K562 (cell line): ENCODE data around the gene KCNJ14. TPM values are rescaled to one million over a fixed set of nuclear protein-coding genes. Genes with fewer than 3 reads are reported as not detected.

Experiments
- ATAC-seq: fragments of 200-7000 bp; cut with Tn5 transposase; 3 replicates; pipeline ENCODE4 v1.9.1; 2020; ENCODE audit warnings: moderate library complexity
- BruUV-seq: library from RNA; stranded (reverse); fragments of 400-500 nt; replicated peaks from 2 replicates; lab custom pipeline; 2021; lab: Mats Ljungman, UMichigan
- CTCF ChIA-PET: fragments of 300-600 bp; formaldehyde crosslinking; extraction: SDS; loops from one replicate; lab custom pipeline; 2021; ENCODE audit warnings: low intra/inter-chr PET ratio; lab: Yijun Ruan, JAX
- POLR2A ChIA-PET: fragments of 300-600, 350-650 bp; sonication (Branson Sonifier 250); formaldehyde crosslinking; extraction: SDS; loops from one replicate; lab custom pipeline; 2021; ENCODE audit warnings: antibody characterized with exemption, inconsistent platforms; lab: Yijun Ruan, JAX
- DNase-seq, 4 experiments: peaks; one replicate each; pipeline versions ENCODE4 v3.0.0 to v3.0.0-alpha.2; 2011 to 2018; ENCODE audit warnings: low spot score in 3 of 4, mixed read lengths in 3 of 4; ENCODE audit errors: extremely low read depth in 1 of 4
- FAIRE-seq: peaks from 2 replicates; lab custom pipeline; 2011; peaks lifted over from hg19 to GRCh38; lab: Jason Lieb, UNC
- H2AFZ ChIP-seq: 2 replicates; pipeline ENCODE4 v1.6.0; 2011; ENCODE audit warnings: low read depth, low read length, control low read depth, inconsistent platforms
- H3K27ac ChIP-seq: fragments of 200-600 bp; 3 replicates; pipeline ENCODE4 v1.8.0; 2011; ENCODE audit warnings: low read depth, mild to moderate bottlenecking, control low read depth, inconsistent platforms, low read length, moderate library complexity, mixed read lengths; ENCODE audit errors: extremely low read depth
- H3K27me3 ChIP-seq, 2 experiments: fragments of 300-600 bp in 1 of 2; 2 replicates in 1 of 2; 3 replicates in 1 of 2; pipeline versions ENCODE4 v1.6.0 to v1.8.0; 2011; ENCODE audit warnings: inconsistent platforms in 2 of 2, low read length in 2 of 2, mild to moderate bottlenecking in 1 of 2, mixed read lengths in 1 of 2, moderate library complexity in 1 of 2; ENCODE audit not compliant: control insufficient read depth in 2 of 2, insufficient read depth in 2 of 2
- H3K36me3 ChIP-seq: fragments of 300-600 bp; 3 replicates; pipeline ENCODE4 v1.8.0; 2011; ENCODE audit warnings: mild to moderate bottlenecking, low read length, inconsistent platforms; ENCODE audit not compliant: control insufficient read depth, insufficient read depth
- H3K4me1 ChIP-seq, 2 experiments: fragments of 200-600 bp in 1 of 2; replicated peaks in 1 of 2; 2 replicates in 1 of 2; 3 replicates in 1 of 2; pipeline versions ENCODE4 v1.5.1 to v1.8.0; 2011; ENCODE audit warnings: inconsistent platforms in 2 of 2, low read length in 2 of 2, mild to moderate bottlenecking in 1 of 2, mixed read lengths in 1 of 2, moderate library complexity in 1 of 2; ENCODE audit not compliant: control insufficient read depth in 2 of 2, insufficient read depth in 2 of 2
- H3K4me2 ChIP-seq: 2 replicates; pipeline ENCODE4 v1.6.1; 2011; ENCODE audit warnings: low read length, control low read depth, inconsistent platforms, mixed read lengths; ENCODE audit not compliant: insufficient read depth
- H3K4me3 ChIP-seq: fragments of 200-600 bp; sonication (generic), shearing (Covaris generic); 2 replicates; pipeline ENCODE4 v1.5.1; 2016; ENCODE audit warnings: control low read depth, inconsistent platforms
- H3K79me2 ChIP-seq: fragments of 200-600 bp; 3 replicates; pipeline ENCODE4 v1.8.0; 2011; ENCODE audit warnings: low read length, inconsistent platforms; ENCODE audit not compliant: control insufficient read depth, insufficient read depth
- H3K9ac ChIP-seq, 2 experiments: 2 replicates each; pipeline versions ENCODE4 v1.6.0 to v1.6.1; 2011; ENCODE audit warnings: low read depth in 2 of 2, low read length in 2 of 2, control low read depth in 1 of 2, inconsistent platforms in 1 of 2, mild to moderate bottlenecking in 1 of 2, mixed read lengths in 1 of 2; ENCODE audit not compliant: insufficient read depth in 1 of 2
- H3K9me1 ChIP-seq: one replicate; pipeline ENCODE4 v1.6.0; 2011; ENCODE audit warnings: inconsistent platforms, mild to moderate bottlenecking, low read length, moderate library complexity; ENCODE audit not compliant: control insufficient read depth, insufficient read depth
- H3K9me3 ChIP-seq: replicated peaks from 2 replicates; pipeline ENCODE4 v1.5.1; 2011; ENCODE audit warnings: low read depth, low read length, inconsistent platforms; ENCODE audit not compliant: control insufficient read depth, insufficient read depth
- H4K20me1 ChIP-seq: replicated peaks from 2 replicates; pipeline ENCODE4 v1.6.1; 2011; ENCODE audit warnings: low read length, inconsistent platforms, mixed read lengths; ENCODE audit not compliant: control insufficient read depth, insufficient read depth
- BACH1 ChIP-seq: fragments of 200-800 bp; sonication (Bioruptor generic); IDR thresholded peaks from 2 replicates; pipeline ENCODE4 v1.6.1; 2016; ENCODE audit warnings: missing genetic modification characterization, missing compliant biosample characterization
- CBFA2T3 ChIP-seq: fragments of 450-650 bp; IDR thresholded peaks from 2 replicates; pipeline ENCODE4 v1.6.1; 2017
- CCNT2 ChIP-seq: IDR thresholded peaks from 2 replicates; pipeline ENCODE4 v1.6.1; 2011; ENCODE audit warnings: borderline replicate concordance, low read depth, mild to moderate bottlenecking, moderate library complexity, mixed read lengths, low read length; ENCODE audit not compliant: insufficient read length; ENCODE audit errors: extremely low read depth
- CGGBP1 ChIP-seq: fragments of 250-450 bp; sonication (Bioruptor Pico); IDR thresholded peaks from 2 replicates; pipeline ENCODE4 v1.9.0; 2021; ENCODE audit warnings: mild to moderate bottlenecking
- DIDO1 ChIP-seq: fragments of 450-650 bp; IDR thresholded peaks from 2 replicates; pipeline ENCODE4 v1.6.1; 2016; ENCODE audit warnings: low read depth, missing biosample characterization, missing genetic modification characterization
- KDM1A ChIP-seq, 2 experiments: fragments of 450-650 bp; IDR thresholded peaks; 2 replicates each; pipeline ENCODE4 v1.6.1; 2016; ENCODE audit warnings: mild to moderate bottlenecking in 2 of 2
- MCM7 ChIP-seq, 2 experiments: fragments of 450-650 bp; IDR thresholded peaks; 2 replicates each; pipeline ENCODE4 v1.6.1; 2016 to 2018
- MEIS2 ChIP-seq: fragments of 450-650 bp; IDR thresholded peaks from 2 replicates; pipeline ENCODE4 v1.6.1; 2014; ENCODE audit warnings: mild to moderate bottlenecking; ENCODE audit not compliant: partially characterized antibody
- SOX6 ChIP-seq: fragments of 450-650 bp; IDR thresholded peaks from 2 replicates; pipeline ENCODE4 v1.6.1; 2014; ENCODE audit warnings: mild to moderate bottlenecking
- SRSF3 ChIP-seq: fragments of 200-400 bp; formaldehyde crosslinking; IDR thresholded peaks from 2 replicates; pipeline ENCODE4 v1.6.1; 2016; ENCODE audit warnings: mild to moderate bottlenecking, low read length, moderate library complexity; ENCODE audit not compliant: insufficient read depth
- SUPT5H ChIP-seq: fragments of 450-650 bp; IDR thresholded peaks from 2 replicates; pipeline ENCODE4 v1.6.1; 2016
- TAF7 ChIP-seq: fragments of 450-650 bp; IDR thresholded peaks from 2 replicates; pipeline ENCODE4 v1.6.1; 2016; ENCODE audit warnings: missing genetic modification characterization, missing compliant biosample characterization
- TFAM ChIP-seq: fragments of 250-450 bp; sonication (Bioruptor Pico); conservative IDR thresholded peaks from 2 replicates; pipeline ENCODE4 v1.5.0; 2021; ENCODE audit warnings: mild to moderate bottlenecking, moderate library complexity
- ZBTB11 ChIP-seq, 3 experiments: fragments of 200-800 bp in 1 of 3; fragments of 250-450 bp in 1 of 3; fragments of 450-650 bp in 1 of 3; sonication (Bioruptor Pico) in 1 of 3; sonication (Bioruptor generic) in 1 of 3; formaldehyde crosslinking in 1 of 3; IDR thresholded peaks; 2 replicates each; pipeline versions ENCODE4 v1.6.1 to v1.8.0; 2016 to 2022; ENCODE audit warnings: mild to moderate bottlenecking in 2 of 3, missing genetic modification characterization in 2 of 3, missing compliant biosample characterization in 1 of 3, moderate library complexity in 1 of 3
- ZNF408 ChIP-seq: fragments of 250-450 bp; sonication (Bioruptor Pico); IDR thresholded peaks from 2 replicates; pipeline ENCODE4 v1.4.0; 2020; ENCODE audit warnings: low read depth, mild to moderate bottlenecking, moderate library complexity
- ZNF696 ChIP-seq: fragments of 250-450 bp; sonication (Bioruptor Pico); conservative IDR thresholded peaks from 2 replicates; pipeline ENCODE4 v1.4.0; 2020; ENCODE audit warnings: mild to moderate bottlenecking, moderate library complexity
- WGBS: fragments of 100-300 bp; shearing (Covaris generic); methylation state at CpG from one replicate; pipeline ENCODE4 v1.1.6; 2016; ENCODE audit warnings: low coverage, mixed read lengths; ENCODE audit not compliant: insufficient coverage; ENCODE audit errors: missing lambda C conversion rate; 5-methylcytosine and 5-hydroxymethylcytosine counted together
- in situ Hi-C: fragments of 300-500 bp; cut with MboI; formaldehyde crosslinking; loops from 4 replicates; pipeline ENCODE4 v1.15.0; 2018; ENCODE audit warnings: inconsistent platforms, mixed read lengths
- intact Hi-C: fragments of 100-400 bp; cut with micrococcal nuclease; formaldehyde crosslinking; loops from 2 replicates; pipeline ENCODE4 v1.14.2; 2022
- polyA plus RNA-seq, 8 experiments: library from polyadenylated mRNA; depleted of rRNA in 4 of 8; stranded (reverse) in 5 of 8; unstranded in 3 of 8; fragments of >200 nt; fragmentation: Nextera tagmentation in 2 of 8; fragmentation: Illumina TruSeq in 1 of 8; extraction: Ambion mirVana in 2 of 8; extraction: Trizol in 1 of 8; gene quantifications; 2 replicates each; pipeline versions ENCODE4 v1.2.1 to v1.2.3, GENCODE V29; 2011 to 2014; ENCODE audit warnings: inconsistent platforms in 1 of 8, missing spikeins in 1 of 8
- total RNA-seq, 7 experiments: library from RNA; depleted of rRNA in 6 of 7; stranded (reverse); fragments of >200 nt in 6 of 7; fragmentation: Illumina TruSeq in 2 of 7; extraction: Trizol in 2 of 7; gene quantifications; 2 replicates each; pipeline versions ENCODE4 v1.2.1 to v1.2.3, GENCODE V29; 2011 to 2021; ENCODE audit warnings: low replicate concordance in 1 of 7

The KCNJ14 gene
- total and polyA plus RNA-seq, 9 of the 15 experiments (the other 6 are each of a cell fraction or from before 2014, with no cell fraction given): 0.15 to 1.6 (median 0.49) TPM

DNA sequence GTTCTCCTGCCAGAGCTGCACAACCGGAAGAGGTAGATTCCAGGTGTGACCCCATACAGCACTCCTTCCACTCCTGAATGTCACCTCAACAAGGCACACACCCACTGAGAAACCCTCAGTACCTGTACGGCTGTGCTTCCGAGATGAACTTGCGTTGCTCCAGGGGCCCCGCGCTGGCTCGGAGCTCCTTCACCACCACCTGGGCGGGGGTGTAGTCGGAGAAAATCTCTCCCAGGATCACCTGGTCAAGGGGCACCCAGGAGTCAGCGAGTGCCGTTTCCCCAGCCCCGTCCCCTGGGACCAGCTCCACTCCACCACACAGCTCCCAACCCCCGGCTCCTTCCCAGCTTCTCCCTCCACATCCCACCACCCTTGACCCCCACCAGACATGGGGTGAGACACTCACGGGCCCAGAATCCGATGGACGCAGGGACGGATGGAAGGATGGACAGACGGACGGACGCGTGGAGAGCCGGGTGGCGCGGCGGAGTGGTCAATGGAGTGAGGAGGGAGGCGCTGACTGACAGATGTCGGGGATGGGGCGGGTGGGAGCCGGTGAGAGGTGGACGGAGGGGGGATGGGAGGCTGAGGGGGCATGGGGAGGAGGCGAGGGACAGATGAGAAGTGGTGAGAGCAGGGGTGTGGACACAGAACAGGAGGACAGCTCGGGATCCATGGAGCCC is 53.5 kb downstream of the KCNJ14 start:
- DNase-seq: no peak
- peaks cover 7 to 30% of the 10 kb centered on the region in 2 experiments; a peak in 3 of 5 replicates for H3K27me3 ChIP-seq
- H3K79me2 ChIP-seq: no peaks in the 10 kb centered on the region
- H3K36me3 ChIP-seq: no peaks in the 10 kb centered on the region
- no peak overlapping the region for H3K4me3 ChIP-seq
- H4K20me1 ChIP-seq: peaks cover 8% of the 10 kb centered on the region; the same call in 1 of the 2 replicates
- WGBS: 17% methylated on average over 24 of the region's 32 CpGs
- in situ Hi-C loops (loop anchor here (5.0 kb wide), 1 partner anchor 73 kb away; no protein-coding TSS in a partner anchor), intact Hi-C loops (no loop called here)
- CTCF ChIA-PET: no interaction called here
- H3K4me2 ChIP-seq: no peak overlapping the region
- BruUV-seq: no TSS peak
- ATAC-seq: no peak
- H3K4me1 ChIP-seq: peaks cover 0 to 31% of the 10 kb centered on the region in 2 experiments; a peak in 4 of 5 replicates
- H2AFZ ChIP-seq: no peak overlapping the region
- FAIRE-seq: no peak
- TF ChIP-seq CBFA2T3: no peak
- TF ChIP-seq KDM1A (IDR thresholded peaks at IDR 0.05): no peak
- TF ChIP-seq DIDO1 (tag): no peak
- TF ChIP-seq SOX6: no peak
- no peak for TF ChIP-seq SUPT5H
- TF ChIP-seq MEIS2: no peak
- TF ChIP-seq BACH1 (tag): no peak
- no peak for TF ChIP-seq TFAM (CRISPR knock-in tag)
- TF ChIP-seq SRSF3: no peak
- TF ChIP-seq TAF7 (tag): no peak
- no peak for TF ChIP-seq MCM7 (IDR thresholded peaks at IDR 0.05)
- TF ChIP-seq CCNT2: no peak
- TF ChIP-seq CGGBP1 (CRISPR knock-in tag): no peak
- no peak for TF ChIP-seq ZBTB11 (CRISPR knock-in tag; IDR thresholded peaks at IDR 0.05)
- no peak for TF ChIP-seq ZNF696 (CRISPR knock-in tag)
- TF ChIP-seq ZNF408 (CRISPR knock-in tag): no peak
- H3K27ac ChIP-seq: no peak overlapping the region
- H3K9ac ChIP-seq: peak overlapping the region in 1 of 2 experiments; percentile 41; a peak in 1 of 4 replicates
- no peaks in the 10 kb centered on the region for H3K9me1 ChIP-seq
- POLR2A ChIA-PET: interaction anchor here (0.6 to 1.0 kb wide), 5 partner anchors 9 to 75 kb away, joined by 3 to 5 read pairs (median 4); no protein-coding TSS in a partner anchor
- H3K9me3 ChIP-seq: no peaks in the 10 kb centered on the region
